MM.1S (cell line): ENCODE results near the gene ATF5.

Source experiments
- DNase-seq: peaks from one replicate; pipeline ENCODE4 v3.0.0-alpha.2; 2015
- H2AFZ ChIP-seq: fragments of 300-600 bp; sonication (generic); 2 replicates; pipeline ENCODE4 v1.6.0; 2016; ENCODE audit warnings: antibody characterized with exemption, low read length
- H3F3A ChIP-seq: fragments of 300-600 bp; sonication (generic); 2 replicates; pipeline ENCODE4 v1.6.1; 2016; ENCODE audit warnings: mild to moderate bottlenecking, antibody characterized with exemption, low read length, moderate library complexity, mixed read lengths; ENCODE audit not compliant: insufficient read depth
- H3K27ac ChIP-seq: fragments of 300-600 bp; sonication (generic); 2 replicates; pipeline ENCODE4 v1.5.1; 2016; ENCODE audit warnings: mild to moderate bottlenecking, low read length
- H3K27me3 ChIP-seq: fragments of 300-600 bp; sonication (generic); replicated peaks from 2 replicates; pipeline ENCODE4 v1.6.0; 2016; ENCODE audit warnings: low read length; ENCODE audit not compliant: insufficient read depth
- H3K36me3 ChIP-seq: fragments of 300-600 bp; sonication (generic); replicated peaks from 2 replicates; pipeline ENCODE4 v1.6.1; 2016; ENCODE audit warnings: mild to moderate bottlenecking, low read length, mixed read lengths; ENCODE audit not compliant: insufficient read depth
- H3K4me1 ChIP-seq: fragments of 300-600 bp; sonication (generic); 2 replicates; pipeline ENCODE4 v1.6.1; 2016; ENCODE audit warnings: low read length, mixed read lengths
- H3K4me2 ChIP-seq: fragments of 300-600 bp; sonication (generic); 2 replicates; pipeline ENCODE4 v1.6.0; 2016; ENCODE audit warnings: low read depth, low read length
- H3K4me3 ChIP-seq: fragments of 300-600 bp; sonication (generic); 2 replicates; pipeline ENCODE4 v1.5.1; 2016; ENCODE audit warnings: low read length, mixed read lengths
- H3K79me2 ChIP-seq: fragments of 300-600 bp; sonication (generic); 2 replicates; pipeline ENCODE4 v1.6.1; 2016; ENCODE audit warnings: mixed run types, low read length, mixed read lengths
- H3K9ac ChIP-seq: fragments of 300-600 bp; sonication (generic); 2 replicates; pipeline ENCODE4 v1.6.1; 2016; ENCODE audit warnings: low read length, mixed read lengths
- H3K9me2 ChIP-seq: fragments of 300-600 bp; sonication (generic); replicated peaks from 2 replicates; pipeline ENCODE4 v1.6.1; 2016; ENCODE audit warnings: mild to moderate bottlenecking, low read length, mixed read lengths; ENCODE audit not compliant: insufficient read depth
- H3K9me3 ChIP-seq: fragments of 300-600 bp; sonication (generic); replicated peaks from 2 replicates; pipeline ENCODE4 v1.6.1; 2016; ENCODE audit warnings: mild to moderate bottlenecking, low read length, mixed read lengths; ENCODE audit not compliant: insufficient read depth
- H4K20me1 ChIP-seq: fragments of 300-600 bp; sonication (generic); 2 replicates; pipeline ENCODE4 v1.6.1; 2016; ENCODE audit warnings: mild to moderate bottlenecking, low read length, moderate library complexity, mixed read lengths; ENCODE audit not compliant: insufficient read depth
- CTCF ChIP-seq: fragments of 300-600 bp; sonication (generic); IDR thresholded peaks from 2 replicates; pipeline ENCODE4 v1.5.1; 2016; ENCODE audit warnings: antibody characterized with exemption, low read length, mixed read lengths
- EZH2 ChIP-seq: fragments of 300-600 bp; sonication (generic); optimal IDR thresholded peaks from 2 replicates; pipeline ENCODE3; 2017; ENCODE audit warnings: low read depth, mild to moderate bottlenecking, antibody characterized with exemption, low read length, mixed read lengths
- EZH2phosphoT487 ChIP-seq: fragments of 300-600 bp; sonication (generic); IDR thresholded peaks from 2 replicates; pipeline ENCODE4 v1.6.1; 2018; ENCODE audit warnings: antibody characterized with exemption, low read length

Gene ATF5

GRCh38 chr19:49887037-49887664, 41.9 kb upstream of the ATF5 start:
- H3K4me1 ChIP-seq, result no peaks in the 10 kb centered on the region
- H2AFZ ChIP-seq, result no peak overlapping the region
- no peak overlapping the region for H3K27ac ChIP-seq
- TF ChIP-seq EZH2phosphoT487 (no peak), CTCF (no peak), EZH2 (no peak)
- no peak overlapping the region for H3K4me2 ChIP-seq
- peaks cover 5% of the 10 kb centered on the region; the same call in 1 of the 2 replicates for H3K27me3 ChIP-seq
- no peaks in the 10 kb centered on the region for H4K20me1 ChIP-seq
- H3K9ac ChIP-seq, result no peak overlapping the region
- H3K9me2 ChIP-seq, result no peaks in the 10 kb centered on the region
- H3F3A ChIP-seq, result no peaks in the 10 kb centered on the region
- no peaks in the 10 kb centered on the region for H3K79me2 ChIP-seq
- no peak overlapping the region for H3K4me3 ChIP-seq
- DNase-seq, result no peak
- no peaks in the 10 kb centered on the region for H3K9me3 ChIP-seq
- no peaks in the 10 kb centered on the region; the same call in 1 of the 2 replicates for H3K36me3 ChIP-seq

DNA sequence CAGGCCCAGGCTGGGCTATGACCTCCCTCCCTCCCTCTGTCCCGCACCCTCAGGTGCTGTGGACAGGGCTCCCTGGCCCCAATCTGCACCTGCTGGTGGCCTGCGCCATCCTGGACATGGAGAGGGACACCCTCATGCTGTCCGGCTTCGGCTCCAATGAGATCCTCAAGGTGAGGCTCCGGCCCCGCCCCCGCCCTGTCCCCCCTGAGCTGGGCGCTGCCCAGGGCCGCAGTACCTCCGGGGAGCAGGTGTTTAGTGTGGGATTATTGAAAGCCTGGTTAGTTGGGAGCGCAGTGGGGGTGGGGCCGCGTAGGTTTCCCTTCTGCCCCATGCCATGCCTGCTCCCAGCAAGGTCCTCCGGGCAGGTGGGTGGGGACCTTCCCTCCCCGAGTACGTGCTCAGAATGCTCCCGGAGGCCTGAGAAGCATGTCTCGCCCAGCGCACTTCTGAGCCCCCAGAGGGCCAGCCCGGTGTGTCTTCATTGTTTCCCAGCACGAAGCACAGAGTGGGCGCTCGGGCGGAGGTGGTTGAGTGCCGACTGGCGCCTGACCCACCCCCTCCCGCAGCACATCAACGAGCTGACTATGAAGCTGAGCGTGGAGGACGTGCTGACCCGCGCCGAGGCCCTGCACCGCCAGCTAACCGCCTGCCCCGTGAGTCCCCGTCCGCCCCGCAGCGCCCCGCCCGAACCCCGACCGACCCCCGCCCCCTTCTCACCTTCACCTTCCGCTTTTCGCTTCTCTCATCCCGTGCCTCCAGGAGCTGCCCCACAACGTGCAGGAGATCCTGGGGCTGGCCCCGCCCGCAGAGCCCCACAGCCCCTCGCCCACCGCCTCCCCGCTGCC, 41.1 kb upstream of the ATF5 start:
- no peaks in the 10 kb centered on the region for H3K79me2 ChIP-seq
- no peak overlapping the region for H3K27ac ChIP-seq
- H3K9ac ChIP-seq, result no peak overlapping the region
- TF ChIP-seq CTCF (no peak), EZH2 (no peak), EZH2phosphoT487 (no peak)
- no peaks in the 10 kb centered on the region for H3K9me3 ChIP-seq
- H3K4me1 ChIP-seq, result no peaks in the 10 kb centered on the region
- H3K27me3 ChIP-seq, result peaks cover 5% of the 10 kb centered on the region; the same call in 1 of the 2 replicates
- no peaks in the 10 kb centered on the region; the same call in 1 of the 2 replicates for H3K36me3 ChIP-seq
- no peak for DNase-seq
- no peaks in the 10 kb centered on the region for H3F3A ChIP-seq
- H3K4me3 ChIP-seq, result no peak overlapping the region
- H4K20me1 ChIP-seq, result no peaks in the 10 kb centered on the region
- H3K4me2 ChIP-seq, result no peak overlapping the region
- H2AFZ ChIP-seq, result no peak overlapping the region
- no peaks in the 10 kb centered on the region for H3K9me2 ChIP-seq

- DNase-seq, result no peak
- no peak overlapping the region for H3K9ac ChIP-seq
- no peaks in the 10 kb centered on the region for H3K9me2 ChIP-seq
- H3F3A ChIP-seq, result no peaks in the 10 kb centered on the region
- no peak overlapping the region for H2AFZ ChIP-seq
- H3K27ac ChIP-seq, result no peak overlapping the region
- H3K4me3 ChIP-seq, result no peak overlapping the region
- no peaks in the 10 kb centered on the region for H3K4me1 ChIP-seq
- no peaks in the 10 kb centered on the region for H3K79me2 ChIP-seq
- H3K27me3 ChIP-seq, result peaks cover 5% of the 10 kb centered on the region; the same call in 1 of the 2 replicates
- H4K20me1 ChIP-seq, result no peaks in the 10 kb centered on the region
- no peak for TF ChIP-seq EZH2phosphoT487
- TF ChIP-seq EZH2, result no peak
- no peak for TF ChIP-seq CTCF
- no peaks in the 10 kb centered on the region for H3K36me3 ChIP-seq
- H3K4me2 ChIP-seq, result no peak overlapping the region
- H3K9me3 ChIP-seq, result no peaks in the 10 kb centered on the region
Observed at GRCh38 chr19:49888510-49888824, 40.5 kb upstream of the ATF5 start.
